NCI-H2196 (cell line): ENCODE results near the gene PDIA4.
"Not testable (repeated sequence)": the region's sequence is repeated elsewhere in the genome, so short reads cannot be mapped to it uniquely, and the experiment has no call there.

Source experiments
- DNase-seq: peaks from one replicate; lab custom pipeline; 2025; ENCODE audit not compliant: unreplicated experiment; lab: John Stamatoyannopoulos, UW

Gene PDIA4, protein sequence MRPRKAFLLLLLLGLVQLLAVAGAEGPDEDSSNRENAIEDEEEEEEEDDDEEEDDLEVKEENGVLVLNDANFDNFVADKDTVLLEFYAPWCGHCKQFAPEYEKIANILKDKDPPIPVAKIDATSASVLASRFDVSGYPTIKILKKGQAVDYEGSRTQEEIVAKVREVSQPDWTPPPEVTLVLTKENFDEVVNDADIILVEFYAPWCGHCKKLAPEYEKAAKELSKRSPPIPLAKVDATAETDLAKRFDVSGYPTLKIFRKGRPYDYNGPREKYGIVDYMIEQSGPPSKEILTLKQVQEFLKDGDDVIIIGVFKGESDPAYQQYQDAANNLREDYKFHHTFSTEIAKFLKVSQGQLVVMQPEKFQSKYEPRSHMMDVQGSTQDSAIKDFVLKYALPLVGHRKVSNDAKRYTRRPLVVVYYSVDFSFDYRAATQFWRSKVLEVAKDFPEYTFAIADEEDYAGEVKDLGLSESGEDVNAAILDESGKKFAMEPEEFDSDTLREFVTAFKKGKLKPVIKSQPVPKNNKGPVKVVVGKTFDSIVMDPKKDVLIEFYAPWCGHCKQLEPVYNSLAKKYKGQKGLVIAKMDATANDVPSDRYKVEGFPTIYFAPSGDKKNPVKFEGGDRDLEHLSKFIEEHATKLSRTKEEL

DNA sequence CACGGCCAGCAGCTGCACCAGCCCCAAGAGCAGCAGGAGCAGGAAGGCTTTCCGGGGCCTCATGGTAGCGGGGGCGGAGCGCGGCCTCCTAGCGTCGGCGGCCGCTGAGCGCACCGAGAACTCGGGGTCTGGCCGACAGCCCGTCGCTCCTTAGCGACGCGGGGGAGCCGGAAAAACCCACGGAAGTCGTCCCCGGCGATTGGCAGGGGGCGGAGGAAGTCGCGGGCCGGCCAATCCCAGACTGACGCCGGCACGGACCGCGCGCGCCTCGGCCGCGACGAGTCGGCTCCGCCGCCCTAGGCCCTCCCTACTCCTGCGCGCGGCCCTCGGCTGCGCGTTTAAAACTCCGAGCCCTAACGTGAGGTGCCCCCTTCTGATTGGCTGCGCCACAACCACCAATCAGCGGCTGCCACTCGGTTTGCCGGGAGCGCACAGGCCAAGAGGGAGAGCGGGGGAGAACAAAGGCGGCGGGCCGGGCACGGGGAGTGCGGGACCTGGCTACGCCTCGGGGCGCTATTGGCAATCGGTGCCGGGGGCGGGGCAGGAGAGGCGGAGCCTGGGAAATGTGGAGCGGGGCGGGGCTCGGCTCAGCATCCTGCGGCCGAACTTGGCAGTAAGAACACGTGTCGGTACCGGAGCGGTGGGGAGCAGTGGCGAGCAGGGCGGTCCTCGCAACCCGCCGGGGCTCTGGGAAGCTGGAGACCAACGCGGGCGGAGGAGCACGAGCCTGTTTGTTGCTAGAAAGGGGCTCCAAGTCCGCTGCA, at the start of gene PDIA4:
PDIA4 (minus strand) TSS at position 160 of the 764 bp plus-strand sequence; CDS start at position 63, 97 bp downstream.
- peak; percentile 98 for DNase-seq

DNA sequence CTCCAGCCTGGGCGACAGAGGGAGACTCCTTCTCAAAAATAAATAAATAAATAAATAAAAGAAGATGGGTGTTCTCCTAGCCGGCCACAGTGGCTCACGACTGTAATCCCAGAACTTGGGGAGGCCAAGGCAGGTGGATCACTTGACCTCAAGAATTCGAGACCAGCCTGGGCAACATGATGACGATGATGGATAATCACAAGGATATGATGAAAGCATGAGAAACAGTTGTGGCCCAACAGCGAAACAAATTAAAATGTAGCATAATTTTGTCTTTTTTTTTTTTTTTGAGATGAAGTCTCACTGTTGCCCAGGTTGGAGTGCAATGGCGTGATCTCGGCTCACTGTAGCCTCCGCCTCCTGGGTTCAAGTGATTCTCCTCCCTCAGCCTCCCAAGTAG, 49.3 kb upstream of the PDIA4 start:
- DNase-seq, result no peak

DNA sequence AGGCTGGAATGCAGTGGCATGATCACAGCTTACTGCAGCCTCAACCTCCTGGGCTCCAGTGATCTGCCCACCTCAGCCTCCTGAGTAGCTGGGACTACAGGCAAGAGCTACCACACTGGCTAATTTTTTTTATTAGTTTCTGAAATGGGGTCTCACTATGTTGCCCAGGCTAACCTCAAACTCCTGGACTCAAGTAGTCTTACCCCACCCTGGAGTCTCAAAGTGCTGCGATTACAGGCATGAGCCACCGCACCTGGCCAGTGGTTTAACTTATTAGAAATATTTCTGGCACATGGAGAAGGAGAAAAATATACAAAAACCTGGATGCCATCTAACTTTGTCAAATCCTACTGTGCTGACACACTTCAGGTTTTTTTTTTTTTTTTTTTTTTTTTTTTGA, 47.0 kb upstream of the PDIA4 start:
- DNase-seq, result no peak

DNA sequence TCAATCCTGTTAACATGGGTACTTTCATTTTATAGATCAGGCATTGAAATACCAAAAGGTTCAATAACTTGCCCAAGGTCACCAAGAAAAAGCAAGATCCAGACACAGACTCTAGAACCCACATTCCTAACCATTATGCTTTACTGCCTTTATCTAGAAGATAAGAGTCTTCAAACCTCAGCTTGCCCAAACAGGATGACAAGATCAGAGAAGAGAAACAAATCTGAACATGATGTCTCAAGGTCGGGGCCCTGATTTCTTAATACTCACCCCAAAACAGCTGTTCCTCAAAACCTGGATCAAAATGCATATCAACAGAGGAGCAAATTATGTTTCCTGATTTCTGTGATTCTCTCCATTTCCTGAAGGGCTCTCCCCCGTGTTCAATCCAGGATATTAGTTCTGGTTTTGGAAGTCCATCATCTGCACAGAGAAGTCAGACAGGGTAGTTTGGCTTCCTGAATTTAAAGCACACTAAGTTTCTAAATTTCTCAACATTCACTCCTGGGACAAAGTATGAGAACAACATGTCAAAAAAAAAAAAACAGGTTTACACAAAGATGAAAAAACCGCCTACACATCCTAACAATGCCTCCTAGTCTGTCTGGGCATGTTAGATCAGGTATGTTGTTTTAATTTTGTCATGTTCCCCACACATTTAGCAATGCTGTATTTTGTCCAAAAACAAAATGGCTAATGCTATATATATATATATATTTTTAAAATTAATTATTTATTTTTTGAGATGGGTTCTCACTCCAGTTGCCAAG, 46.0 kb upstream of the PDIA4 start:
- no peak for DNase-seq

GRCh38 chr7:149072438-149072775, 44.1 kb upstream of the PDIA4 start:
- DNase-seq, result no peak

GRCh38 chr7:149071641-149072437, 43.5 kb upstream of the PDIA4 start:
- DNase-seq, result no peak

DNA sequence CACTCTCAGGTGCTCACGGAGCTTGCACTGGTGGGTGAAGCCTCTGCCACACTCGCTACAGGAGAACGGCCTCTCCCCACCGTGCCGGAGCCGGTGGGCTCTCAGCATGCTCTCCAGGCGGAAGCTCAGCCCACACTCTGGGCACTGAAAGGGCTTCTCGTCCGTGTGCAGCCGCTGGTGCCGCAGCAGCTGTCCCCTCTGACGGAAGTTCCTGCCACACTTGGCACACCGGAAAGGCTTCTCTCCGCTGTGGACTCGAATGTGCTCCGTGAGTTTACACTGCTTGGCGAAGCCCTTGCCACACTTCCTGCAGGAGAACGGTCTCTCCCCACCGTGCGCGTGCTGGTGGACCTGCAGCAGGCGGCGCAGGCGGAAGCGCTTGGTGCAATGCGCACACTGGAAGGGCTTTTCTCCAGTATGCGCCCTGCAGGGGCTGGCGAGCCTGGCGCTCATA, 42.9 kb upstream of the PDIA4 start:
- DNase-seq, result no peak

DNA sequence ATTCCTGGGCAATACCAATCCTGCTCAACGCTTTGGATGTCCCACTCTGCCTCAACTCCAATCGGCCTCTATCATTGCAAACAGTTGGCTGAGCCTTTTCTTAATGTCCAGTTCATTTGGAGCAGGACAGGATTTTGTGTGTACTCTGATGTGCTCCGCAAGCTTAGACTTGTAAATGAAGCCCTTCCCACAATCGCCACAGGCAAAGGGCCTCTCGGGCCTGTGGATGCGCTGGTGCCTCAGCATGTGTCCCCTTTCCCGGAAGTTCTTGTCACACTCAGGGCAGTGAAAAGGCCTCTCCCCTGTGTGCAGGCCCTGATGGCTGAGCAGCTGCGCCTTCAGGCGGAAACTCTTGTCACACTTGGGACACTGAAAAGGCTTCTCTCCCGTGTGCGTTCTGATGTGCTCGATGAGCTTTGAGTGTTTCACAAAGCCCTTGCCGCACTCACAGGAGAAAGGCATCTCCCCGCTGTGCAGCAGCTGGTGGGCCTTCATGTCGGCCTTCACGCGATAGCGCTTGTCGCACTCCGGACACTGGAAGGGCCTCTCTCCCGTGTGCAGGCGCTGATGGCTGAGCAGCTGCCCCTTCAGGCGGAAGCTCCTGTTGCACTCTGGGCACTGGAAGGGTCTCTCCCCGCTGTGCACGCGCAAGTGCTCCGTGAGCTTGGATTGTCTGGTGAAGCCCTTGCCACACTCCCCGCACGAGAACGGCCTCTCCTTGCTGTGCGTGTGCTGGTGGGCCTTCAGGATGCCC, 42.2 kb upstream of the PDIA4 start:
- no peak for DNase-seq

DNA sequence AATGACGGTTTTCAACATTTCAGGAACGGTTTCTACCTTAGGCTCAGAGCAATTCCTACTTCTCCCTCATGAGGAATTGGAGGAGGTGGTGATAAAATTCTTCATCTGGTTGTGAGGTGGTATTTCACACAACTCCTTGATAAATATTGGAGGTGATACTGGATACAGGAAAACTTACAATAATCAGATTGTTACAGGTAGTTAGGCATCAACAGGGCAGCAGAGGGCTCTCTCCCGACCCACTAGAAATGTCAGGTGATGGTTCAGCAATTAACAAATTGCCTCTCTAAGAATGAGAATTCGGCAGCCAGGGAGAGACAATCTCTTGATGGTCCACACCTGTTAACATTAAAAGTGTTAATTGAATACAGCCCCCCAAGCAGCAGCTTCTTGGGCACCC, 39.6 kb upstream of the PDIA4 start:
- no peak for DNase-seq

- no peak for DNase-seq
These were observed 35.2 kb upstream of the PDIA4 start for GRCh38 chr7:149063476-149063875.

- DNase-seq, result not testable (repeated sequence)
These were observed 34.1 kb upstream of the PDIA4 start for GRCh38 chr7:149062217-149062899.

GRCh38 chr7:149060156-149060555, 31.9 kb upstream of the PDIA4 start:
- DNase-seq, result no peak

DNA sequence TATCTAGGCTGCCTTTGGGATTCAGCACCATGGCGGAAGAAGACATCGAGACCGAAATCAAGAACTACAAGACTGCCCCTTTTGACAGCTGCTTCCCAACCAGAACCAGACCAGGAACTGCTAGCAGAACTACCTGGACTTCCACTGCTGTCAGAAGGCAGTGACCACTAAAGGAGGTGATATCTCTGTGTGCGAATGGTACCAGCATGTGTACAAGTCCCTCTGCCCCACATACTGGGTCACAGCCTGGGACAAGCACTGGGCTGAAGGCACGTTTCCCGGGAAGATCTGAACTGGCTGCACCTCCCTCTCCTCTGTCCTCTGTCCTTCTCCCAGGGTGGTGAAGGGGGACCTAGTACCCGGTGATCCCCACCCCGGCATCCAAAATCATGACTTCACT, 25.6 kb upstream of the PDIA4 start:
- no peak for DNase-seq

DNA sequence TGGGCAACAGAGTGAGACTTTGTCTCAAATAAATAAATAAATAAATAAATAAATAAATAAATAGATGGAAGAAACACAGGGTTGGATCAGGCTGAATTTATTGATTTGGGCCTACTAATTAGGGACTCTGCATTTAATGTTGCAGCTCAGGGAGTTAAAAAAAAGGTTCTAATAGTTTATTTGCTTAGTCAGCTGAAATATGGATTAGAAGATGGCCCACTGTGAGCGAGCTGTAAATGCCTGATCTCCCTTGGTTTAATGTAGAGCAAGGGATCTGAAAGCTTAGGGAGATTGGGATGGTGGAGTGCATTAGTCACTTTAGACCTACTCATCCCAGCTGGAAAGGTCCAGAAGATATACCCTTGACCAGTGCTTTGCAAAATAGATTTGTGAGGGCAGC, 25.1 kb upstream of the PDIA4 start:
- no peak for DNase-seq

DNA sequence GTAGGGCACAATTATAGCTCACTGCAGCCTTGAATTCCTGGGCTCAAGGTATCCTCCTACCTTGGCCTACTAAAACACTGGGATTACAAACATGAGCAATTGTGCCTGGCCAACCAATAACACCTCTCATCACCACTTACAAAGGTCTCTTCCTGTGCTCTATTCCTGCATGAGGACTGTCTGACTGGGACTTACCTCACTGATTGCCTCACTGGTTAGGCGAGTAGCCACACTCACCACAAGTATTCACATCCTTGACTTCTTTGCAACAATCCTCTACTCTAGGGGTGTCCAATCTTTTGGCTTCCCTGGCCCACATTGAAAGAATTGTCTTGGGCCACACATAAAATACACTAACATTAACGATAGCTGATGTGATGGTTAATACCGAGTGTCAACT, 22.6 kb upstream of the PDIA4 start:
- DNase-seq, result no peak

DNA sequence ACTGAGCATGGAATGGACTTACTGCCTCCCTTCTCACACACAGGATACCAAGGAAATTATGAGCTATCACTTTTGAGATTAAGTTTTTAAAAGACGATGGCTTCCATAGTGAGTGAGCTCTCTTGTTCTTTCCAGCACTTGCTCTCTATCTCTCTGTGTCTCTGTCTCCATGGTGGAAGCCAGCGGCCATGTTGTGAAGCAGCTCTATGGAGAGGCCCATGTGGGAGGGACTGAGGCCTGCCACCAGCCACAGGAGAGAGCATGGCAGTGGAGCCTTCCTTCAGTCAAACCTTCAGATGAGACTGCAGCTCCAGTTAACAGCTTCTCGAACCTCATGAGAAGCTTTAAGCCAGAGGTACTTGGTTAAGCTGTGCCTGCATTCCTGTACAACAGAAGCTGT, 20.5 kb upstream of the PDIA4 start:
- DNase-seq, result no peak

GRCh38 chr7:149046416-149046815, 18.1 kb upstream of the PDIA4 start:
- no peak for DNase-seq

DNA sequence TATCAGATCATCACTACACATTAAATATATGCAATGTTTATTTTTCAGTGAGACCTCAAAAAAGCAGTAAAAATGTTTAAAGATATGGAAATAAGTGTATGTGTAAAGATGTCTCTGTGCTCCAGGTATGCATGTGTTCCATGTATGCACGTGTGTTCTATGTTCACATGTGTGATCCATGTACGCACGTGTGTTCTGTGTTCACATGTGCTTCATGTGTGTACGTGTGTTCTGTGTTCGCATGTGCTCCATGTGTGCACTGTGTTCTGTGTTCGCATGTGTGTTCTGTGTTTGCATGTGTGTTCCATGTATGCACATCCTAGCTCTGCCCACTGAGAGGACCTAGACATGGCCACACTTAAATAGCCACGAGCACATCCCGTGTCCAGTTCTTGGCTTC, 15.6 kb upstream of the PDIA4 start:
- DNase-seq, result no peak

GRCh38 chr7:149041350-149041749, 13.0 kb upstream of the PDIA4 start:
- no peak for DNase-seq
